Endothelial cell of umbilical vein (primary cell): ENCODE data around the gene SERPINI1. TPM values are rescaled to one million over a fixed set of nuclear protein-coding genes. Genes with fewer than 3 reads are reported as not detected.

Experiments used
- BruUV-seq: library from RNA; stranded (reverse); fragments of 400-500 nt; replicated peaks from 2 replicates; lab custom pipeline; 2021; lab: Mats Ljungman, UMichigan
- CTCF ChIA-PET: fragments of 300-600, 350-600 bp; sonication (Branson Sonifier 250); formaldehyde crosslinking; loops from one replicate; lab custom pipeline; 2021; ENCODE audit warnings: antibody characterized with exemption, inconsistent platforms; lab: Charles Lee
- POLR2A ChIA-PET: fragments of 300-600, 350-600 bp; sonication (Branson Sonifier 250); formaldehyde crosslinking; loops from one replicate; lab custom pipeline; 2021; ENCODE audit warnings: antibody characterized with exemption, inconsistent platforms; lab: Charles Lee
- DNase-seq: peaks from one replicate; pipeline ENCODE4 v3.0.0-alpha.2; 2011; ENCODE audit warnings: low read depth, low spot score
- FAIRE-seq: peaks from 2 replicates; lab custom pipeline; 2011; peaks lifted over from hg19 to GRCh38; lab: Jason Lieb, UNC
- H2AFZ ChIP-seq: 2 replicates; pipeline ENCODE4 v1.6.0; 2012; ENCODE audit warnings: low read depth, low read length, control low read depth, inconsistent platforms
- H3K27ac ChIP-seq: 2 replicates; pipeline ENCODE4 v1.5.1; 2011; ENCODE audit warnings: low read depth, mild to moderate bottlenecking, control low read depth, low read length, moderate library complexity; ENCODE audit not compliant: insufficient read depth
- H3K27me3 ChIP-seq, 2 experiments: 2 replicates each; pipeline versions ENCODE4 v1.6.0 to v1.6.1; 2011; ENCODE audit warnings: low read length in 2 of 2, mixed read lengths in 1 of 2; ENCODE audit not compliant: control insufficient read depth in 2 of 2, insufficient read depth in 2 of 2
- H3K36me3 ChIP-seq, 2 experiments: 2 replicates in 1 of 2; 3 replicates in 1 of 2; pipeline ENCODE4 v1.5.1; 2011; ENCODE audit warnings: low read length in 2 of 2, mild to moderate bottlenecking in 1 of 2, moderate library complexity in 1 of 2; ENCODE audit not compliant: control insufficient read depth in 2 of 2, insufficient read depth in 2 of 2; ENCODE audit errors: extremely low read depth in 1 of 2
- H3K4me1 ChIP-seq: 3 replicates; pipeline ENCODE4 v1.5.1; 2011; ENCODE audit warnings: mild to moderate bottlenecking, low read length; ENCODE audit not compliant: control insufficient read depth, insufficient read depth; ENCODE audit errors: extremely low read depth
- H3K4me2 ChIP-seq: 2 replicates; pipeline ENCODE4 v1.6.1; 2011; ENCODE audit warnings: low read length, control low read depth, mixed read lengths; ENCODE audit not compliant: insufficient read depth
- H3K4me3 ChIP-seq, 3 experiments: fragments of 200-600 bp in 1 of 3; sonication (generic), shearing (Covaris generic) in 1 of 3; replicated peaks in 1 of 3; 2 replicates each; pipeline ENCODE4 v1.5.1; 2011 to 2016; ENCODE audit warnings: control low read depth in 3 of 3, low read length in 3 of 3, mild to moderate bottlenecking in 2 of 3, inconsistent platforms in 1 of 3, low read depth in 1 of 3, moderate library complexity in 1 of 3; ENCODE audit not compliant: insufficient read depth in 1 of 3
- H3K79me2 ChIP-seq: 2 replicates; pipeline ENCODE4 v1.6.0; 2012; ENCODE audit warnings: low read length, inconsistent platforms; ENCODE audit not compliant: control insufficient read depth, insufficient read depth
- H3K9ac ChIP-seq: replicated peaks from 2 replicates; pipeline ENCODE3; 2011; ENCODE audit warnings: low read length, control low read depth; ENCODE audit not compliant: insufficient read depth; ENCODE audit errors: extremely low read depth
- H3K9me1 ChIP-seq: replicated peaks from 3 replicates; pipeline ENCODE4 v1.6.0; 2011; ENCODE audit warnings: mild to moderate bottlenecking, low read length; ENCODE audit not compliant: control insufficient read depth, insufficient read depth; ENCODE audit errors: extremely low read depth
- H3K9me3 ChIP-seq: replicated peaks from 2 replicates; pipeline ENCODE4 v1.5.1; 2012; ENCODE audit warnings: low read length, inconsistent platforms; ENCODE audit not compliant: control insufficient read depth, insufficient read depth
- H4K20me1 ChIP-seq: replicated peaks from 2 replicates; pipeline ENCODE3; 2011; ENCODE audit warnings: mild to moderate bottlenecking, low read length; ENCODE audit not compliant: control insufficient read depth, insufficient read depth; ENCODE audit errors: extremely low read depth
- EZH2 ChIP-seq: IDR thresholded peaks from 2 replicates; pipeline ENCODE4 v1.6.1; 2012; ENCODE audit warnings: borderline replicate concordance, low read depth, mild to moderate bottlenecking, moderate library complexity, low read length, inconsistent platforms; ENCODE audit not compliant: severe bottlenecking
- FOS ChIP-seq: IDR thresholded peaks from 2 replicates; pipeline ENCODE4 v1.6.1; 2011; ENCODE audit warnings: mild to moderate bottlenecking, low read length, moderate library complexity, borderline replicate concordance; ENCODE audit not compliant: insufficient read depth
- GATA2 ChIP-seq: IDR thresholded peaks from 2 replicates; pipeline ENCODE4 v1.7.0; 2011; ENCODE audit warnings: low read depth, mild to moderate bottlenecking, moderate library complexity, mixed read lengths, low read length; ENCODE audit not compliant: insufficient read length, insufficient read depth
- JUN ChIP-seq: IDR thresholded peaks from 2 replicates; pipeline ENCODE4 v1.6.1; 2011; ENCODE audit warnings: borderline replicate concordance, low read depth; ENCODE audit not compliant: insufficient read length, insufficient read depth
- MYC ChIP-seq: IDR thresholded peaks from one replicate; pipeline ENCODE4 v1.6.1; 2011; ENCODE audit warnings: mild to moderate bottlenecking, low read depth, low read length
- POLR2A ChIP-seq: IDR thresholded peaks from 2 replicates; pipeline ENCODE4 v1.6.1; 2012; ENCODE audit warnings: low read depth, mild to moderate bottlenecking, control low read depth, low read length
- POLR2AphosphoS5 ChIP-seq: IDR thresholded peaks from 2 replicates; pipeline ENCODE4 v1.6.1; 2012; ENCODE audit warnings: low read depth, mild to moderate bottlenecking, control low read depth, low read length, moderate library complexity; ENCODE audit not compliant: insufficient read depth
- dilution Hi-C: fragments of 300-500 bp; cut with MboI; formaldehyde crosslinking; loops from one replicate; pipeline ENCODE4 v1.15.0; 2019; ENCODE audit warnings: low sequenced_read_pairs; ENCODE audit not compliant: extremely low pct_ligation_motif_present
- intact Hi-C: fragments of 100-400 bp; cut with micrococcal nuclease; formaldehyde crosslinking; loops from one replicate; pipeline ENCODE4 v1.10.0; 2022
- polyA plus RNA-seq, 4 experiments: library from polyadenylated mRNA; depleted of rRNA in 3 of 4; stranded (reverse) in 3 of 4; unstranded in 1 of 4; fragments of >200 nt; gene quantifications; 2 replicates each; pipeline versions ENCODE4 v1.2.1 to v1.2.3, GENCODE V29; 2011 to 2012; ENCODE audit warnings: missing spikeins in 1 of 4
- total RNA-seq: library from RNA; stranded (reverse); gene quantifications from 2 replicates; pipeline ENCODE4 v1.2.3, GENCODE V29; 2021
- TF ChIP-seq, protein P1 (sequence below), 2 donors: IDR thresholded peaks; 1 replicate in 1 of 2; 2 replicates in 1 of 2; pipeline ENCODE4 v1.5.1; 2011; ENCODE audit warnings: low read length in 2 of 2, mild to moderate bottlenecking in 2 of 2, moderate library complexity in 2 of 2, control low read depth in 1 of 2, inconsistent platforms in 1 of 2, low read depth in 1 of 2; ENCODE audit not compliant: insufficient read depth in 1 of 2; ENCODE audit errors: extremely low read depth in 1 of 2
- TF ChIP-seq, protein P2 (sequence below): IDR thresholded peaks from 2 replicates; pipeline ENCODE4 v1.6.1; 2011; ENCODE audit not compliant: insufficient read depth, insufficient read length

SERPINI1 gene
- total and polyA plus RNA-seq, 2 donors (not counting 3 experiments of a cell fraction or from before 2014, with no cell fraction given): 0.22 to 0.28 TPM

DNA sequence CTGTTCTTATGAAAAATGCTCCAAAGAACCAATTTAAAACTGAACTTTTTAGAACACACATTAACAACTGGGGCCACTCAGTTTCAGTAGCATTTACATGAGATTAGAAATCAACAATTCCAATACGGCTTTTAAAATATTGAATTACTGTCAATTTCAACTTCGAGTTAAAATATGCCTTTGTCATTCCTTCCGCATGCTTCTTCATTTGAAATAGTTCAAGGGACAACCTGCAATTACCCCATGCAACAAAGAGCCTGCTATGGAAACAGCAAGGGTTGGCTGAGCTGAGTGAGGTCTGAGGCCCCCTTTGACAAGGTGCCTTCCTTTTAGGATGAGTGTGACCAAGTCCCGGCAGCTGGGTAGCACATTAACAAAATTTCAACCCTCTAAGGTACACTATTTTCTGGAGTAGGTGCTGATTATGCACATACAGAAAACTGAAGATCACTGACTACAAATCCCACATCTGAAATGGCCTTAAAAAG lies 12.5 kb upstream of the SERPINI1 start:
- no TSS peak for BruUV-seq
- FAIRE-seq (no peak), DNase-seq (no peak)
- Histone ChIP-seq H3K36me3 (peaks cover 0 to 4% of the 10 kb centered on the region in 2 experiments), H3K4me1 (no peaks in the 10 kb centered on the region), H3K27ac (no peak overlapping the region), H3K27me3 (no peaks in the 10 kb centered on the region), H3K9me3 (no peaks in the 10 kb centered on the region), H3K9me1 (no peaks in the 10 kb centered on the region), H4K20me1 (peaks cover 12% of the 10 kb centered on the region), H3K79me2 (peaks cover 72% of the 10 kb centered on the region), H3K9ac (no peak overlapping the region), H3K4me3 (no peak overlapping the region), H2AFZ (no peak overlapping the region), H3K4me2 (no peak overlapping the region)
- no peak for TF ChIP-seq JUN
- no peak for TF ChIP-seq EZH2
- TF ChIP-seq, protein P1, sequence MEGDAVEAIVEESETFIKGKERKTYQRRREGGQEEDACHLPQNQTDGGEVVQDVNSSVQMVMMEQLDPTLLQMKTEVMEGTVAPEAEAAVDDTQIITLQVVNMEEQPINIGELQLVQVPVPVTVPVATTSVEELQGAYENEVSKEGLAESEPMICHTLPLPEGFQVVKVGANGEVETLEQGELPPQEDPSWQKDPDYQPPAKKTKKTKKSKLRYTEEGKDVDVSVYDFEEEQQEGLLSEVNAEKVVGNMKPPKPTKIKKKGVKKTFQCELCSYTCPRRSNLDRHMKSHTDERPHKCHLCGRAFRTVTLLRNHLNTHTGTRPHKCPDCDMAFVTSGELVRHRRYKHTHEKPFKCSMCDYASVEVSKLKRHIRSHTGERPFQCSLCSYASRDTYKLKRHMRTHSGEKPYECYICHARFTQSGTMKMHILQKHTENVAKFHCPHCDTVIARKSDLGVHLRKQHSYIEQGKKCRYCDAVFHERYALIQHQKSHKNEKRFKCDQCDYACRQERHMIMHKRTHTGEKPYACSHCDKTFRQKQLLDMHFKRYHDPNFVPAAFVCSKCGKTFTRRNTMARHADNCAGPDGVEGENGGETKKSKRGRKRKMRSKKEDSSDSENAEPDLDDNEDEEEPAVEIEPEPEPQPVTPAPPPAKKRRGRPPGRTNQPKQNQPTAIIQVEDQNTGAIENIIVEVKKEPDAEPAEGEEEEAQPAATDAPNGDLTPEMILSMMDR (IDR thresholded peaks at IDR 0.05; ENCODE audit: extremely low read depth in 1 of 2, insufficient read depth in 1 of 2, low read depth in 1 of 2, low read length in 2 of 2): no peak
- TF ChIP-seq FOS: no peak
- no peak for TF ChIP-seq MYC
- no peak for TF ChIP-seq POLR2AphosphoS5
- no peak for TF ChIP-seq GATA2
- TF ChIP-seq, protein P2, sequence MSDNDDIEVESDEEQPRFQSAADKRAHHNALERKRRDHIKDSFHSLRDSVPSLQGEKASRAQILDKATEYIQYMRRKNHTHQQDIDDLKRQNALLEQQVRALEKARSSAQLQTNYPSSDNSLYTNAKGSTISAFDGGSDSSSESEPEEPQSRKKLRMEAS: no peak
- TF ChIP-seq POLR2A: no peak
- ChIA-PET CTCF (interaction anchor here (0.9 kb wide), 1 partner anchor 51 kb away, joined by 3 read pairs; no protein-coding TSS in a partner anchor), POLR2A (no interaction called here)
- dilution Hi-C loops: no loop called here
- intact Hi-C loops: no loop called here
